ENCODE measurements around the gene CD99L2.

- TF ChIP-seq EZH2phosphoT487 (IDR thresholded peaks at IDR 0.05; ENCODE audit: borderline replicate concordance) = no peak
- no peak for TF ChIP-seq CTCF (conservative IDR thresholded peaks at IDR 0.05; ENCODE audit: low read length)
Observed at GRCh38 chrX:150902434-150903109, 4.1 kb upstream of the CD99L2 start.

All from Loucy (cell line).